Activated CD4-positive, alpha-beta T cell treated with anti-CD3 and anti-CD28 coated beads, Interleukin-2, amount 50 U/mL, for 24 hours (primary cell): ENCODE data around the gene OVOL2.
"Not testable (repeated sequence)": the region's sequence is repeated elsewhere in the genome, so short reads cannot be mapped to it uniquely, and the experiment has no call there.

Source experiments
- DNase-seq, 2 donors: peaks; one replicate each; pipeline ENCODE4 v3.0.0-alpha.2; 2020; ENCODE audit warnings: low read depth in 1 of 2, low spot score in 1 of 2

OVOL2 gene

GRCh38 chr20:18058661-18059467 lies 1.1 kb upstream of the OVOL2 start:
- DNase-seq, result no peak

GRCh38 chr20:18057994-18058349 lies 256 bp upstream of the OVOL2 start:
- DNase-seq, result no peak

- DNase-seq, result no peak
Observed at GRCh38 chr20:18056174-18057100, 1.3 kb downstream of the OVOL2 start.

GRCh38 chr20:18055261-18055660 lies 2.5 kb downstream of the OVOL2 start:
- no peak for DNase-seq

GRCh38 chr20:18052856-18053255 lies 4.9 kb downstream of the OVOL2 start:
- DNase-seq, result no peak

- no peak for DNase-seq
Observed at GRCh38 chr20:18050628-18051027, 7.1 kb downstream of the OVOL2 start.

GRCh38 chr20:18048176-18048575 lies 9.5 kb downstream of the OVOL2 start:
- no peak for DNase-seq

- DNase-seq, result no peak
Observed at GRCh38 chr20:18046535-18046934, 11.2 kb downstream of the OVOL2 start.

GRCh38 chr20:18042229-18042628 lies 15.5 kb downstream of the OVOL2 start:
- no peak for DNase-seq

GRCh38 chr20:18041462-18041861 lies 16.3 kb downstream of the OVOL2 start:
- no peak for DNase-seq

- no peak for DNase-seq
Observed at GRCh38 chr20:18039063-18039462, 18.7 kb downstream of the OVOL2 start.

- no peak for DNase-seq
Observed at GRCh38 chr20:18034039-18034438, 23.7 kb downstream of the OVOL2 start.

- DNase-seq, result no peak
Observed at GRCh38 chr20:18032977-18033892, 24.5 kb downstream of the OVOL2 start.

- DNase-seq, result no peak
Observed at GRCh38 chr20:18031888-18032509, 25.7 kb downstream of the OVOL2 start.

- no peak for DNase-seq
Observed at GRCh38 chr20:18031050-18031449, 26.7 kb downstream of the OVOL2 start.

GRCh38 chr20:18030020-18030419 lies 27.7 kb downstream of the OVOL2 start:
- no peak for DNase-seq

GRCh38 chr20:18027011-18027410 lies 30.7 kb downstream of the OVOL2 start:
- DNase-seq, result not testable (repeated sequence)

- DNase-seq, result no peak
Observed at GRCh38 chr20:18024606-18025127, 33.0 kb downstream of the OVOL2 start.

GRCh38 chr20:18020931-18021330 lies 36.8 kb downstream of the OVOL2 start:
- DNase-seq, result no peak

- DNase-seq, result no peak
Observed at GRCh38 chr20:18019068-18019467, 38.6 kb downstream of the OVOL2 start.
